ENCODE measurements around the gene DGKH.

DGKH gene

DNA sequence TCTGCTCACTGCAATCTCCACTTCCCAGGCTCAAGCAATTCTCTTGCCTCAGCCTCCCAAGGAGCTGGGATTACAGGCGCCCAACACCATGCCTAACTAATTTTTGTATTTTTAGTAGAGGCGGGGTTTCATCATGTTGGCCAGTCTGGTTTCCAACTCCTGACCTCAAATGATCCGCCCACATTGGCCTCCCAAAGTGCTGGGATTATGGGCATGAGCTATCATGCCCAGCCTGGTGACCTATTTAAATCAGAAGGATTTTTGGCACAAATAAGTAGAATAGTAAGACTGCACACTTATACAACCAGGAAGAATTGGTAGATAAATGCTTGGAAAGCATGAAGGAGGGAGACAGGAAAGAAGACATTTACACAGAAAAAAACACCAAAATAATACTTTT, 170.1 kb downstream of the DGKH start:
- Histone ChIP-seq H3K4me3 (IDR thresholded peaks at IDR 0.05; ENCODE audit: insufficient read depth, low read depth, low read length) (no peak overlapping the region), H3K4me1 (ENCODE audit: low read depth, poor library complexity, severe bottlenecking) (no peaks in the 10 kb centered on the region), H3K36me3 (ENCODE audit: insufficient read depth) (peaks cover under 1% of the 10 kb centered on the region; the same call in 1 of the 2 replicates), H3K79me2 (ENCODE audit: insufficient read depth, low read depth) (no peaks in the 10 kb centered on the region), H3K4me2 (no peak overlapping the region), H3K27ac (no peak overlapping the region), H3K27me3 (ENCODE audit: insufficient read depth, low read depth) (no peaks in the 10 kb centered on the region), H2AFZ (ENCODE audit: low read depth) (no peak overlapping the region), H3K9ac (no peak overlapping the region), H4K20me1 (ENCODE audit: insufficient read depth) (no peaks in the 10 kb centered on the region)
- TF ChIP-seq, protein P1, sequence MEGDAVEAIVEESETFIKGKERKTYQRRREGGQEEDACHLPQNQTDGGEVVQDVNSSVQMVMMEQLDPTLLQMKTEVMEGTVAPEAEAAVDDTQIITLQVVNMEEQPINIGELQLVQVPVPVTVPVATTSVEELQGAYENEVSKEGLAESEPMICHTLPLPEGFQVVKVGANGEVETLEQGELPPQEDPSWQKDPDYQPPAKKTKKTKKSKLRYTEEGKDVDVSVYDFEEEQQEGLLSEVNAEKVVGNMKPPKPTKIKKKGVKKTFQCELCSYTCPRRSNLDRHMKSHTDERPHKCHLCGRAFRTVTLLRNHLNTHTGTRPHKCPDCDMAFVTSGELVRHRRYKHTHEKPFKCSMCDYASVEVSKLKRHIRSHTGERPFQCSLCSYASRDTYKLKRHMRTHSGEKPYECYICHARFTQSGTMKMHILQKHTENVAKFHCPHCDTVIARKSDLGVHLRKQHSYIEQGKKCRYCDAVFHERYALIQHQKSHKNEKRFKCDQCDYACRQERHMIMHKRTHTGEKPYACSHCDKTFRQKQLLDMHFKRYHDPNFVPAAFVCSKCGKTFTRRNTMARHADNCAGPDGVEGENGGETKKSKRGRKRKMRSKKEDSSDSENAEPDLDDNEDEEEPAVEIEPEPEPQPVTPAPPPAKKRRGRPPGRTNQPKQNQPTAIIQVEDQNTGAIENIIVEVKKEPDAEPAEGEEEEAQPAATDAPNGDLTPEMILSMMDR (conservative IDR thresholded peaks at IDR 0.05; ENCODE audit: low read depth, low read length), result no peak

DNA sequence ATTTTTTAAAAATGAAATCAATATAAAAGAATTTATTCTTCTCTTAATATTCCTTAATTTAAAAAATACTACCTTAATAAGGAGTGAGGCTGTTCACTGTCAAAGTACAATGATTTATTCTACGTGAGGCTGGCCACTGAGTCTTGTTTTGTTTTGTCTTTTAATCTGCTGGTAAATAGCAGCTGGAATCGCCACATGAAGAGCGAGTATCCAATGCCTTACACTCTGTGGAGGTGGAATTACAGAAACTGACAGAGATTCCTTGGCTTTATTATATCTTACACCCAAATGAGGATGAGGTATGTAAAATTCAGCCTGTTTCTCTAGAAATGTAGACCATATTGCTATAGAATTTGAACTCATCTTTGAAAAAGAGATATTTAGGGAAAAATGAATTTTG, 170.6 kb downstream of the DGKH start:
- Histone ChIP-seq H3K4me1 (ENCODE audit: low read depth, poor library complexity, severe bottlenecking) (no peaks in the 10 kb centered on the region), H3K9ac (no peak overlapping the region), H3K4me2 (no peak overlapping the region), H3K79me2 (ENCODE audit: insufficient read depth, low read depth) (no peaks in the 10 kb centered on the region), H3K4me3 (IDR thresholded peaks at IDR 0.05; ENCODE audit: insufficient read depth, low read depth, low read length) (no peak overlapping the region), H3K36me3 (ENCODE audit: insufficient read depth) (peaks cover 3% of the 10 kb centered on the region; the same call in 1 of the 2 replicates), H3K27ac (no peak overlapping the region), H4K20me1 (ENCODE audit: insufficient read depth) (no peaks in the 10 kb centered on the region), H2AFZ (ENCODE audit: low read depth) (no peak overlapping the region), H3K27me3 (ENCODE audit: insufficient read depth, low read depth) (no peaks in the 10 kb centered on the region)
- TF ChIP-seq, protein P1 (conservative IDR thresholded peaks at IDR 0.05; ENCODE audit: low read depth, low read length), result no peak

DNA sequence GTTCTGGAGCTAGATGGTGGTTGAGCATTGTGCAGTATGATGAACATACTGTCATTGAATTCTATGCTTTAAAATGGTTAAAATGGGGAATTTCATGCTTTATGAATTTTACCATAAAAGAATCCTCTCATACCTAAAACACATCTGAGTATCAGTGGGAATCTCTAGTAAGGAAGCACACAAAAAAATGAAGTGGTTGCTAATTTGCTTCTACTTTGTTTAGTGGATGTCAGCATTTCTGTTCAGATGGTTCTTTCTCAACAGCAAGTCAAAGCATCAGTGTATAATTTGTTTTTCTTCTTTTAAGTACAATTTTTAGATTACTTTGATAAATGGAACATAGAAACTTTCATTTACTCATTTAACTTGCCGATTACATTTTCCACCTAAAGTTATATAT, 171.4 kb downstream of the DGKH start:
- no peak overlapping the region for H3K27ac ChIP-seq
- no peaks in the 10 kb centered on the region for H3K79me2 ChIP-seq (ENCODE audit: insufficient read depth, low read depth)
- no peak overlapping the region for H3K4me2 ChIP-seq
- H3K4me3 ChIP-seq (IDR thresholded peaks at IDR 0.05; ENCODE audit: insufficient read depth, low read depth, low read length), result no peak overlapping the region
- TF ChIP-seq, protein P1 (conservative IDR thresholded peaks at IDR 0.05; ENCODE audit: low read depth, low read length), result no peak
- H3K9ac ChIP-seq, result no peak overlapping the region
- H3K36me3 ChIP-seq (ENCODE audit: insufficient read depth), result peaks cover 3% of the 10 kb centered on the region; the same call in 1 of the 2 replicates
- no peaks in the 10 kb centered on the region for H4K20me1 ChIP-seq (ENCODE audit: insufficient read depth)
- no peak overlapping the region for H2AFZ ChIP-seq (ENCODE audit: low read depth)
- H3K27me3 ChIP-seq (ENCODE audit: insufficient read depth, low read depth), result no peaks in the 10 kb centered on the region
- no peaks in the 10 kb centered on the region for H3K4me1 ChIP-seq (ENCODE audit: low read depth, poor library complexity, severe bottlenecking)

DNA sequence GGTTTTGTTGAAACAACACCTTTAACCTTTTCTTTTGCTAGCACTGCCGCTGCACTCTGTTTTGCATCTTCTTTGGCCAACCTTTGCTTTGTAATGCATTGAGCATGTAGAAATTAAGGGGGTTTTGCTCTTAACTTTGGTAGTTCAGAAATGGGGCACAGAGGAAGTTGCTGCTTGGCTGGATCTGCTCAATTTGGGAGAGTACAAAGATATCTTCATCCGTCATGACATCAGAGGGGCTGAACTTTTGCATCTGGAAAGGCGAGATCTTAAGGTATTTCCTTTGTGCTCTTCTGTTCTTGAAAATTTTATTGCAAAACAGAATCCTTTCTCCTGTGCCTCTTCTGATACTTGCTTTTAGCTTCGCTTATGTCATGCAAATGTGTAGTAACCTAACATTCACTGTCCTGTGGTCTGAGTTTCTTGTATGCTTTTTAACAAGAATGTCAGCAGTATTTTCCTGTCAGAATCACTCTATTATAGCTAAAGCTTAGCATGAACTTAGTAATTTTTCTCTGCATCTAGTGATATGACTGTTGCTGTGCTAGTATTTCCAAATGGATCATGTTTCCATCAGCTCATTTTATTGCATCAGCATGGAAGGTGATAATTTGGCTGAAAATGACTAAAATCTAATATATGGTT, 172.8 kb downstream of the DGKH start:
- no peak overlapping the region for H2AFZ ChIP-seq (ENCODE audit: low read depth)
- TF ChIP-seq, protein P1 (conservative IDR thresholded peaks at IDR 0.05; ENCODE audit: low read depth, low read length), result no peak
- no peak overlapping the region for H3K9ac ChIP-seq
- no peak overlapping the region for H3K27ac ChIP-seq
- H3K79me2 ChIP-seq (ENCODE audit: insufficient read depth, low read depth), result no peaks in the 10 kb centered on the region
- H3K4me3 ChIP-seq (IDR thresholded peaks at IDR 0.05; ENCODE audit: insufficient read depth, low read depth, low read length), result no peak overlapping the region
- peaks cover 3% of the 10 kb centered on the region; the same call in 1 of the 2 replicates for H3K36me3 ChIP-seq (ENCODE audit: insufficient read depth)
- H3K27me3 ChIP-seq (ENCODE audit: insufficient read depth, low read depth), result no peaks in the 10 kb centered on the region
- H4K20me1 ChIP-seq (ENCODE audit: insufficient read depth), result no peaks in the 10 kb centered on the region
- no peaks in the 10 kb centered on the region for H3K4me1 ChIP-seq (ENCODE audit: low read depth, poor library complexity, severe bottlenecking)
- H3K4me2 ChIP-seq, result no peak overlapping the region
